ENCODE results near the gene ZNF75A. TPM values are rescaled to one million over a fixed set of nuclear protein-coding genes. Genes with fewer than 3 reads are reported as not detected.

ZNF75A gene
- total and polyA plus RNA-seq, 9 of the 15 experiments (the other 6 are each of a cell fraction or from before 2014, with no cell fraction given) = 7.2 to 24.5 (median 17.1) TPM

DNA sequence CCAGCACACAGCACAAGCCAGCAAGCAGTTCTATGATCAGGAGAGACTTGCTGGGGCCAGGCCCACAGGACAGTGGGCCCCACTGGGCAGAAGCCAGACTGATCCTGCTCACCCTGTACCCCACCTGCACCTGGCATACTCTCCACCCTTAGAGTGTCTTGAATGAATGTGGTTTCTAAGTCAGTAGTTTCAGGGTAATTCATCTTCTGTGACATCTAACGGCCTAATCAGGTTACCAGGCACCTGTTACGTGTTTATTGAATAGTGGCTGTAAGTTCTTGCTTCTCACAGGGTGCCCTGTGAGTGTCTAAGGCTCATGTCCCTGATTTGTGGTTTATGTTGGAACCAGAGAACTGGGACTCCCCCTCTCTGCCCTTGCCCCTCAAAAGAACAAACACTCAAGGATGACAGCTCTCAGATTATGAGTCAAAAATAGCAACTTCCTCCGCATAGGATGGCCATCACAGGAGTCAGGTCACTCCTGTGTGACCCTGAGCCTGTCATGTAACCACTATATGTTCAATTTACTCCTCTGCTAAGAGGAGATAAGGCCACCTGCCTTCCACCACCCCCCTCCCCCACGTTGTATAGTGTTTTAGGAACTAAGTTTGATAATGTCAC lies 43.4 kb downstream of the ZNF75A start:
- Histone ChIP-seq H3K4me1 (replicated peaks in 1 of 2; ENCODE audit: control insufficient read depth in 2 of 2, insufficient read depth in 2 of 2, low read length in 2 of 2) (peaks cover 14 to 16% of the 10 kb centered on the region in 2 experiments), H3K27me3 (ENCODE audit: control insufficient read depth in 2 of 2, insufficient read depth in 2 of 2, low read length in 2 of 2) (0 out of 5 replicates have a peak, but pooled peaks cover 0 to 4% of the 10 kb centered on the region in 2 experiments), H3K9me1 (ENCODE audit: control insufficient read depth, insufficient read depth, low read length) (peaks cover 3% of the 10 kb centered on the region), H3K79me2 (ENCODE audit: control insufficient read depth, insufficient read depth, low read length) (no peaks in the 10 kb centered on the region), H3K36me3 (ENCODE audit: control insufficient read depth, insufficient read depth, low read length) (no peaks in the 10 kb centered on the region), H3K4me3 (no peak overlapping the region), H3K9ac (ENCODE audit: insufficient read depth in 1 of 2, low read depth in 2 of 2, low read length in 2 of 2) (no peak overlapping the region), H2AFZ (ENCODE audit: low read depth, low read length) (no peak overlapping the region), H3K4me2 (ENCODE audit: insufficient read depth, low read length) (peak overlapping the region; percentile 58), H3K9me3 (replicated peaks; ENCODE audit: control insufficient read depth, insufficient read depth, low read depth, low read length) (no peaks in the 10 kb centered on the region), H3K27ac (ENCODE audit: extremely low read depth, low read depth, low read length) (no peak overlapping the region), H4K20me1 (replicated peaks; ENCODE audit: control insufficient read depth, insufficient read depth, low read length) (no peaks in the 10 kb centered on the region)
- in situ Hi-C loops (cut with MboI) = no loop called here
- DNase-seq (ENCODE audit: extremely low read depth in 1 of 4, low spot score in 3 of 4) (peak; percentile 67 to 87 (median 80)), ATAC-seq (peak; percentile 96), FAIRE-seq (peak; percentile 96)
- no TSS peak for BruUV-seq (replicated peaks)
- intact Hi-C loops (cut with micrococcal nuclease) = no loop called here
- 0% methylated on average over 4 of the region's 4 CpGs for WGBS (ENCODE audit: insufficient coverage, low coverage, missing lambda C conversion rate)
- CTCF ChIA-PET (ENCODE audit: low intra/inter-chr PET ratio) = no interaction called here
- POLR2A ChIA-PET = interaction anchor here (0.6 to 1.4 kb wide), 2 partner anchors 66 to 140 kb away, joined by 3 to 5 read pairs; no protein-coding TSS in a partner anchor
- TF ChIP-seq LCOR (CRISPR knock-in tag; IDR thresholded peaks at IDR 0.05) (no peak), TRIM24 (IDR thresholded peaks at IDR 0.05) (peak; percentile 83 to 90), MAX (CRISPR knock-in tag; IDR thresholded peaks at IDR 0.05) (peak; percentile 42; the same call in 1 of the 2 replicates), DMBX1 (CRISPR knock-in tag; IDR thresholded peaks at IDR 0.05; ENCODE audit: borderline replicate concordance) (peak; percentile 76; the same call in 1 of the 2 replicates), MTA1 (IDR thresholded peaks at IDR 0.05; ENCODE audit: borderline replicate concordance) (peak; percentile 70; the same call in 1 of the 2 replicates), CBFA2T3 (IDR thresholded peaks at IDR 0.05) (peak; percentile 98), MEF2D (tag; conservative IDR thresholded peaks at IDR 0.05; ENCODE audit: low read depth) (peak; percentile 99), STAT5A (IDR thresholded peaks at IDR 0.05; ENCODE audit: borderline replicate concordance, low read length) (peak; percentile 84), RUNX1 (IDR thresholded peaks at IDR 0.05; ENCODE audit: low read depth) (peak; percentile 80; the same call in 1 of the 2 replicates), KAT2B (IDR thresholded peaks at IDR 0.05; ENCODE audit: low read depth, low read length) (no peak), NR3C1 (CRISPR knock-in tag; IDR thresholded peaks at IDR 0.05) (no peak), SMARCE1 (IDR thresholded peaks at IDR 0.05) (peak; percentile 93), GATA2 (CRISPR knock-in tag; IDR thresholded peaks at IDR 0.05) (peak; percentile 69; the same call in 1 of the 2 replicates)
- TF ChIP-seq, protein P1, sequence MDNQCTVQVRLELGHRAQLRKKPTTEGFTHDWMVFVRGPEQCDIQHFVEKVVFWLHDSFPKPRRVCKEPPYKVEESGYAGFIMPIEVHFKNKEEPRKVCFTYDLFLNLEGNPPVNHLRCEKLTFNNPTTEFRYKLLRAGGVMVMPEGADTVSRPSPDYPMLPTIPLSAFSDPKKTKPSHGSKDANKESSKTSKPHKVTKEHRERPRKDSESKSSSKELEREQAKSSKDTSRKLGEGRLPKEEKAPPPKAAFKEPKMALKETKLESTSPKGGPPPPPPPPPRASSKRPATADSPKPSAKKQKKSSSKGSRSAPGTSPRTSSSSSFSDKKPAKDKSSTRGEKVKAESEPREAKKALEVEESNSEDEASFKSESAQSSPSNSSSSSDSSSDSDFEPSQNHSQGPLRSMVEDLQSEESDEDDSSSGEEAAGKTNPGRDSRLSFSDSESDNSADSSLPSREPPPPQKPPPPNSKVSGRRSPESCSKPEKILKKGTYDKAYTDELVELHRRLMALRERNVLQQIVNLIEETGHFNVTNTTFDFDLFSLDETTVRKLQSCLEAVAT (IDR thresholded peaks at IDR 0.05) = peak in 1 of 2 experiments; percentile 92; a peak in 2 of 4 replicates
- TF ChIP-seq, protein P2, sequence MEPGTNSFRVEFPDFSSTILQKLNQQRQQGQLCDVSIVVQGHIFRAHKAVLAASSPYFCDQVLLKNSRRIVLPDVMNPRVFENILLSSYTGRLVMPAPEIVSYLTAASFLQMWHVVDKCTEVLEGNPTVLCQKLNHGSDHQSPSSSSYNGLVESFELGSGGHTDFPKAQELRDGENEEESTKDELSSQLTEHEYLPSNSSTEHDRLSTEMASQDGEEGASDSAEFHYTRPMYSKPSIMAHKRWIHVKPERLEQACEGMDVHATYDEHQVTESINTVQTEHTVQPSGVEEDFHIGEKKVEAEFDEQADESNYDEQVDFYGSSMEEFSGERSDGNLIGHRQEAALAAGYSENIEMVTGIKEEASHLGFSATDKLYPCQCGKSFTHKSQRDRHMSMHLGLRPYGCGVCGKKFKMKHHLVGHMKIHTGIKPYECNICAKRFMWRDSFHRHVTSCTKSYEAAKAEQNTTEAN (CRISPR knock-in tag; IDR thresholded peaks at IDR 0.05) = no peak
- TF ChIP-seq, protein P3, sequence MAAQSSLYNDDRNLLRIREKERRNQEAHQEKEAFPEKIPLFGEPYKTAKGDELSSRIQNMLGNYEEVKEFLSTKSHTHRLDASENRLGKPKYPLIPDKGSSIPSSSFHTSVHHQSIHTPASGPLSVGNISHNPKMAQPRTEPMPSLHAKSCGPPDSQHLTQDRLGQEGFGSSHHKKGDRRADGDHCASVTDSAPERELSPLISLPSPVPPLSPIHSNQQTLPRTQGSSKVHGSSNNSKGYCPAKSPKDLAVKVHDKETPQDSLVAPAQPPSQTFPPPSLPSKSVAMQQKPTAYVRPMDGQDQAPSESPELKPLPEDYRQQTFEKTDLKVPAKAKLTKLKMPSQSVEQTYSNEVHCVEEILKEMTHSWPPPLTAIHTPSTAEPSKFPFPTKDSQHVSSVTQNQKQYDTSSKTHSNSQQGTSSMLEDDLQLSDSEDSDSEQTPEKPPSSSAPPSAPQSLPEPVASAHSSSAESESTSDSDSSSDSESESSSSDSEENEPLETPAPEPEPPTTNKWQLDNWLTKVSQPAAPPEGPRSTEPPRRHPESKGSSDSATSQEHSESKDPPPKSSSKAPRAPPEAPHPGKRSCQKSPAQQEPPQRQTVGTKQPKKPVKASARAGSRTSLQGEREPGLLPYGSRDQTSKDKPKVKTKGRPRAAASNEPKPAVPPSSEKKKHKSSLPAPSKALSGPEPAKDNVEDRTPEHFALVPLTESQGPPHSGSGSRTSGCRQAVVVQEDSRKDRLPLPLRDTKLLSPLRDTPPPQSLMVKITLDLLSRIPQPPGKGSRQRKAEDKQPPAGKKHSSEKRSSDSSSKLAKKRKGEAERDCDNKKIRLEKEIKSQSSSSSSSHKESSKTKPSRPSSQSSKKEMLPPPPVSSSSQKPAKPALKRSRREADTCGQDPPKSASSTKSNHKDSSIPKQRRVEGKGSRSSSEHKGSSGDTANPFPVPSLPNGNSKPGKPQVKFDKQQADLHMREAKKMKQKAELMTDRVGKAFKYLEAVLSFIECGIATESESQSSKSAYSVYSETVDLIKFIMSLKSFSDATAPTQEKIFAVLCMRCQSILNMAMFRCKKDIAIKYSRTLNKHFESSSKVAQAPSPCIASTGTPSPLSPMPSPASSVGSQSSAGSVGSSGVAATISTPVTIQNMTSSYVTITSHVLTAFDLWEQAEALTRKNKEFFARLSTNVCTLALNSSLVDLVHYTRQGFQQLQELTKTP (IDR thresholded peaks at IDR 0.05; ENCODE audit: low read depth in 1 of 2, partially characterized antibody in 2 of 2) = peak in 1 of 2 experiments; percentile 85
